Fibroblast of mammary gland (primary cell): ENCODE results near the gene PLSCR4.
A peak's percentile ranks its signal among the peaks of the same experiment; 100 is the strongest.

Source experiments
- DNase-seq: peaks from one replicate; pipeline ENCODE4 v3.0.0-alpha.2; 2010; ENCODE audit warnings: low read depth
- H3K4me3 ChIP-seq: 2 replicates; pipeline ENCODE4 v1.5.1; 2011; ENCODE audit warnings: low read depth, mild to moderate bottlenecking, low read length, moderate library complexity; ENCODE audit not compliant: control insufficient read depth
- TF ChIP-seq, protein P1 (sequence below): conservative IDR thresholded peaks from 2 replicates; pipeline ENCODE4 v1.5.1; 2011; ENCODE audit warnings: low read depth, low read length, inconsistent platforms; ENCODE audit not compliant: control insufficient read depth, insufficient read depth

PLSCR4 gene

DNA sequence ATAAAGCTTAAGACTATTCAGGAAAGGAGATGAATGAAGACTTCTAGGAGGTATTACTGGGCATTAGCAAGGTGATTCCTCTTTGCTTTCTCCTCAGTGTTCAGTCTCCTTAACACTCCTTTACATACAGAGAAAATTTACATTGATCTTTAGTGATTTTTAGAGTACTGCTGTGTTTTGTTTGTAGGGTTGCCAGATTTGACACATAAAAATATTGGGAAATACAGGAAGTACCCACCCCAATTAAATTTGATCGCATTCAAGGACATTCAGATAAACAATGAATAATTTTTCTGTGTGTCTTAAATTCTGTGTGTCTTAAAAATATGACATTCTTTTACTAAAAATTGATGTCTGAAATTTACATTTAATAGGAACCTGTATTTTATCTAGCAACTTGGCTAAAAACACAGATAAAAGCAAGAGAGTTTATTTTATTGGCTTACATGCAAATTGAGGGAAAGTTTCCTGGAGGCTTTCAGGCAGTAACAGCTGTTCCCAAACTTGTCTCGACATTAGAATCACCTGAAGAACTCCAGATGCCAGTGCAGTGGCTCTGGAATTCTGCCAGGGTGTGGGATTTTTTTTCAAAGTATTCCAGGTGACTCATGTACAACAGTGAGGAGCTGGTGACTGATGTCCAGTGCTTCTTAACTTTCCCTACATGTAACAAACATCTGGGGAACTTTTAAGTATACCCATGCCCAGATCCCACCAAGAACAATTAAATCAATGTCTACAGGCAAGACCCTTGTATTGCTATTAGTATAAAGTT, 66.5 kb downstream of the PLSCR4 start:
- TF ChIP-seq, protein P1, sequence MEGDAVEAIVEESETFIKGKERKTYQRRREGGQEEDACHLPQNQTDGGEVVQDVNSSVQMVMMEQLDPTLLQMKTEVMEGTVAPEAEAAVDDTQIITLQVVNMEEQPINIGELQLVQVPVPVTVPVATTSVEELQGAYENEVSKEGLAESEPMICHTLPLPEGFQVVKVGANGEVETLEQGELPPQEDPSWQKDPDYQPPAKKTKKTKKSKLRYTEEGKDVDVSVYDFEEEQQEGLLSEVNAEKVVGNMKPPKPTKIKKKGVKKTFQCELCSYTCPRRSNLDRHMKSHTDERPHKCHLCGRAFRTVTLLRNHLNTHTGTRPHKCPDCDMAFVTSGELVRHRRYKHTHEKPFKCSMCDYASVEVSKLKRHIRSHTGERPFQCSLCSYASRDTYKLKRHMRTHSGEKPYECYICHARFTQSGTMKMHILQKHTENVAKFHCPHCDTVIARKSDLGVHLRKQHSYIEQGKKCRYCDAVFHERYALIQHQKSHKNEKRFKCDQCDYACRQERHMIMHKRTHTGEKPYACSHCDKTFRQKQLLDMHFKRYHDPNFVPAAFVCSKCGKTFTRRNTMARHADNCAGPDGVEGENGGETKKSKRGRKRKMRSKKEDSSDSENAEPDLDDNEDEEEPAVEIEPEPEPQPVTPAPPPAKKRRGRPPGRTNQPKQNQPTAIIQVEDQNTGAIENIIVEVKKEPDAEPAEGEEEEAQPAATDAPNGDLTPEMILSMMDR = no peak
- H3K4me3 ChIP-seq = no peak overlapping the region
- peak; percentile 72 for DNase-seq

DNA sequence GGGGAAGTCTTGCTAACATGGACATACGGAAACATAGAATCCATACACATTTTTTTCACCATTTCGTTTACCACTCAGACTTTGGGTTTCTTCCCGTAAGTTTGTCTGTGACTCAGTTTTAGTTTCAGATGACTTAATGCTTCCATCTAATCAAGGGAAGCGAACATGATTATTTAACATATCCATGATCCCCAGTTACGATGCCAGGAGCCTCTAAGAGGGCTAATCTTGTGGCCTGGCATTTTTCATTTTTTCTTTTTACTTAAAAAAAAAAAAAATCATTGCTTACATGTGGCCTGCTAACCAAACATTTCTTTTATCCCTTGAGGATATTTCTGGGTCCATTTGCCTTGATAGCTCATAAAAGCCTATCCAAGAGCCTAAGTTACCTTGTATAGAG, 69.7 kb downstream of the PLSCR4 start:
- TF ChIP-seq, protein P1 = no peak
- no peak for DNase-seq
- no peak overlapping the region for H3K4me3 ChIP-seq

DNA sequence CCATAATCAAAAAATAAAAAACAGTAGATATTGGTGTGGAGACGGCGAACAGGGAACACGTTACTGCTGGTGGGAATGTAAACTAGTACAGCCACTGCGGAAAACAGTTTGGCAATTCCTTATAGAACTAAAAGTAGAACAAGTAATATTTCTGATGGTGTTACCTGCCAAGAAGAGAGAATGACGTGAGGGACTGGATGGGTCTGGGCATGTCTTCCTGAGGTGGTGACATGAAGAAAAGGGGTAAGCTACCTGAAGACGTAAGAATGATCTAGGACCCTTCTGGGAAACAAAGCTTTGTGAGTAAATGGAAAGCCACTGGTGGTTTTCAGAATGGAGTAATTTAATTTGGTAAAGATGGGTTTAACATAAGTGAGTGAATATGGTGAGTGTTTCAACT, 70.5 kb downstream of the PLSCR4 start:
- no peak overlapping the region for H3K4me3 ChIP-seq
- no peak for DNase-seq
- TF ChIP-seq, protein P1 = no peak

DNA sequence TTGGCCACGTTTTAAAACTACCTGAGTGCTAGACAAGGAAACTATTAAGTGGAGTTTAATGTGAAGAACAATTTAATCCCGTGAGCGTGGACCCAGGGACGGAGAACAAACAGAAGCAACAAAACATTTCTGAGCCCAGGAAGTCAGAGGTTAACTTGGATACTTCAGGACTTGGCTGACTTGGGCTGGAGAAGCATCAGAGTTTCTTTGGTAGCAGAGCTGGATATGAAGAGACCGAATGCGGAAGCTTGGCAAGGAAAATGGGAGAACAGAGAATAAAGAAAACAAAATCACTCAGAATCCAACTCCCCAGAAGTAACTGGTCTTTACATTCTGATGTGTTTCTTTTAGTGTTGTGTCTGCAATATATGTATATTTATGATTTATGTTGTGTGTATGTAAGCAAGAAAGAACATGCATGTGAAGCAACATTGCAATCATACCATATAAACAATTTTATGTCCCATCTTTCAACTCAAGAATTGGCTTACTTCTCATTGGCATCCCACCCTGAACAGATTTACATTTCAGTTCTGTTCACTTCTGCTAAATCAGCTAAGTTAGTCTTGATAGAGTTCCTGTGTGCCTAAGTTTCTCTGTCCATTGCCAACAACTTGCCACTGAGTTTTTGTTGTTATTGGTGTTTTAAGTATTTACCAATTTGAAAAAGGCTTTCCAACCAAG, 72.8 kb downstream of the PLSCR4 start:
- DNase-seq = no peak
- H3K4me3 ChIP-seq = no peak overlapping the region
- TF ChIP-seq, protein P1 = no peak

DNA sequence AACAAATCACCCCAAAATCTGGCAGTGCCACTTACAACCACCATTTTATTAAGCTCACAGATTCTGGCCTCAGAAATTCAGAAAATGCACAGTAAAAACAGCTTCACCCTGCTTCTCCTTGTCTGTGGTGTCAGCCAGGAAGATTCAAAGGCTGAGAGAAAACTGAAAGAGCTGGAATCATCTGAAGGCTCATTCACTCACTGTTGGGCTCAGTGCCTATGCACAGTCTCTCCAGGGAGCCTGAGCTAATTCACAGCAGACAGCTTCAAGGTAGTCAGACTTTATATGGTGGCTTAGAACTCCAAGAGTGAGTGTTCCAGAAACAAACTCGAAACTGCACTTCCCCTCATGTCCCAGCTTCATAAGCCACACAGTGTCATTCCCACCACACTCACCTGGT, 73.4 kb downstream of the PLSCR4 start:
- no peak overlapping the region for H3K4me3 ChIP-seq
- DNase-seq = peak; percentile 74
- TF ChIP-seq, protein P1 = no peak

DNA sequence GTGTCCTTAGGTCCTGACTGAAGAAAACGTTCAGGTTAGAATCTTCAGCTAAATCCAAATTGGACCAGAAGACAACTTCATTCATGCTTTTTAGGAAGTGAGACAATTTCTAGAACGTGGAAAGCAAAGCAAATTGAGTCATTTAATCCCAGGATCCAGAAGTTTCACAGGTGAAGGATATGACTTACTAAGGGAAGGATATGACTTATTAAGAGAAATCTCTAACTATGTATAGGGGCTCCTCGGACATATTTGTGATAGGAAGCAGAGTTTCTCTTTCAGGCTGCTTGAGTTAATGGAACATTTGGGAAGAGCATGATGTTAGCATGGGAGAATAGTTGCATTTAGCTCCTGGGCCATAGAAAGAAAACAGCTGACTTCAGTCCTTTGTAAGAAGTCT, 73.8 kb downstream of the PLSCR4 start:
- no peak overlapping the region for H3K4me3 ChIP-seq
- DNase-seq = no peak
- TF ChIP-seq, protein P1 = no peak
